ENCODE data around the gene CNTNAP5.

The CNTNAP5 gene

DNA sequence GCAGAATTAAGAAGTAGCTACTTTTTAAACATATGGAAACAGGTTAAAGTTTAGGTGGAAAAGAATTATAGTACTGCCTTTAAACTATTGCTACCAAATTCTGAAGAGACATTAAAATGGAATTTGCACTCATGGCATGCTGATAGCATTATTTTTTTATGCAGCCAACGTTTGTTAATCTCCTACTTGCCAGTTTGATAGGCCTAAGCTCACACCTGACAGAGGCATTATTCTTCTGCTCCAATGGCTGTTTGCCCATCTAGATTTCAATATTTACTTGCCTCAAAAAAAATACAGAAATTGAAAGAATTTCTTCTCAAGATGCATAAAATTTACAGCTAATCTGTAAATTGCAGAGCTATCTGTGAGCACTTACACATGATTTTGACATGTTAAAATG, 849.6 kb downstream of the CNTNAP5 start:
- Histone ChIP-seq H3K4me1 (ENCODE audit: control insufficient read depth in 1 of 2, insufficient read depth in 2 of 2, low read length in 2 of 2) (no peaks in the 10 kb centered on the region), H3K9me3 (ENCODE audit: control insufficient read depth in 1 of 2, low read length in 2 of 2) (no peaks in the 10 kb centered on the region), H3K36me3 (ENCODE audit: control insufficient read depth in 1 of 2, insufficient read depth in 2 of 2, low read length in 2 of 2) (no peaks in the 10 kb centered on the region), H3K4me3 (ENCODE audit: low read depth in 1 of 2, low read length in 2 of 2) (no peak overlapping the region), H3K9ac (ENCODE audit: low read depth in 1 of 2, low read length in 2 of 2) (no peak overlapping the region), H3K27ac (ENCODE audit: low read depth, low read length) (no peak overlapping the region), H3K27me3 (ENCODE audit: control insufficient read depth in 1 of 2, insufficient read depth in 2 of 2, low read length in 2 of 2) (no peaks in the 10 kb centered on the region)

DNA sequence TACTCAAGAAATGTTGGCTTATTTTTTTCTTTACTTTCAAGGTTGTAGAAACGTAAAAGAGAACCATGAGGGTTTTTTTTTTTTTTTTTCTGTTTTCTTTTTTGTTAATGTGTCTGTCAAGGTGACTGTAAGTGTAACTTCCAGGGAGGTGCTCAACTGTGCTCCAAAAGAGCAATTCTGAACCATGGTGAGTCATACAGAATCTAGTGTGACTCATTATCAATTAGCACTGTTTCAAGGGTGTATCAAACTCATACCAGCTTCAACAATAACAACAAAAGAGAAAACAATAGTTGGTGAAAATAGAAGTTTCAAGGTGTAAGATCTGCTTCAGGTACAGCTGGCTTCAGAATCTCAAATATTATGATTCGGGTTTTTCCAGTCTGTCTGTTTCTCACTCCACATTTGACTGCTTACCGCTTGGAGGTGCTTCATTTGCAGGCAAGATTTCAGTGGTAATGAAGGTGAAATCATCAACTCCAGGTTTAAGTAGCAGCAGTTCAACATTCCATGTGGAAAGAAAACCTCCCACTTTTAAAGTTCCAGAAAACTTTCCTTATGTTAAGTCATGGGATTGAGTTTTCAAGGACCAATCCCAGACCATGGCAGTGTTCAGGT, 850.6 kb downstream of the CNTNAP5 start:
- Histone ChIP-seq H3K9ac (ENCODE audit: low read depth in 1 of 2, low read length in 2 of 2) (no peak overlapping the region), H3K9me3 (ENCODE audit: control insufficient read depth in 1 of 2, low read length in 2 of 2) (no peaks in the 10 kb centered on the region), H3K27ac (ENCODE audit: low read depth, low read length) (no peak overlapping the region), H3K4me3 (ENCODE audit: low read depth in 1 of 2, low read length in 2 of 2) (no peak overlapping the region), H3K4me1 (ENCODE audit: control insufficient read depth in 1 of 2, insufficient read depth in 2 of 2, low read length in 2 of 2) (no peaks in the 10 kb centered on the region), H3K27me3 (ENCODE audit: control insufficient read depth in 1 of 2, insufficient read depth in 2 of 2, low read length in 2 of 2) (no peaks in the 10 kb centered on the region), H3K36me3 (ENCODE audit: control insufficient read depth in 1 of 2, insufficient read depth in 2 of 2, low read length in 2 of 2) (no peaks in the 10 kb centered on the region)

DNA sequence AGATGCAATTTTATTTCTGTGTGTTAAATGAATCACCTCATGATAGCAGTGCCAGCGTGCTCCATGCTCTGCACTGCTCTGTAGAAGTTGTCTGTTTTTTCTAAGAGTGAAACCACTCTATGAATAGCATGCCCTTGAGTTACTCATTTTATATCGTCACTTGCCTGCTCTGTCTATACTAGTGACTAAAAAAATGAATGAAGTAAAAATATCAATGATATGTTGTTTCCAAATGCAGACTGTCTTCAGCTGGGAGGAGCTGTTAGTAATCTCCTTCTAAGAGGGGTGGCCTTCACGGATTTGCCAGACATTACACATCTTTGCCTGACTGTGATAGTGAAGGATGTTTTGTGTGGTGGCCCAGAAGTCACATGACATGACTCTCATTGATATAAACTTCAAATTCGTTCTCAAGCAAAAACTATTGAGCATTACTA, 852.1 kb downstream of the CNTNAP5 start:
- no peak overlapping the region for H3K9ac ChIP-seq (ENCODE audit: low read depth in 1 of 2, low read length in 2 of 2)
- H3K36me3 ChIP-seq (ENCODE audit: control insufficient read depth in 1 of 2, insufficient read depth in 2 of 2, low read length in 2 of 2) = no peaks in the 10 kb centered on the region
- H3K4me1 ChIP-seq (ENCODE audit: control insufficient read depth in 1 of 2, insufficient read depth in 2 of 2, low read length in 2 of 2) = no peaks in the 10 kb centered on the region
- no peaks in the 10 kb centered on the region for H3K9me3 ChIP-seq (ENCODE audit: control insufficient read depth in 1 of 2, low read length in 2 of 2)
- H3K27me3 ChIP-seq (ENCODE audit: control insufficient read depth in 1 of 2, insufficient read depth in 2 of 2, low read length in 2 of 2) = no peaks in the 10 kb centered on the region
- no peak overlapping the region for H3K27ac ChIP-seq (ENCODE audit: low read depth, low read length)
- H3K4me3 ChIP-seq (ENCODE audit: low read depth in 1 of 2, low read length in 2 of 2) = no peak overlapping the region

DNA sequence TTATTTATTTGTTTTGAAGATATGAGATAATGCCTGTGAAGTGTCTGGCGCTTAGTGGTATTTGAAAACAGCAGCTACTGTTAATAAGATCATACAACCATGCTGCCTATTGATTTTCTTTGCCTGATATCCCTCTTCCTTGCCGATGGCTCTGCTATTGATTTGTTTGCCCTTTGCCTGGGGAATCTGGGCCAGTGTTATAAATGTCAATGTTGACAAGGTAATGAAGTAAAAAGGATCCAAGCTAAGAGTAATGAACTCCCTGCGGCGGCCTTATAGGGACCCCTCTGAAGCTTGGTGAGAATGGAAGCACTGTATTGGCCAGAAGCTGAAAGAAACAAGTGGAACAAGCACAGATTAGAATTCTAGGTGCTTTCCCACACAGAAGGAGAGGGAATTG, 854.6 kb downstream of the CNTNAP5 start:
- no peaks in the 10 kb centered on the region for H3K4me1 ChIP-seq (ENCODE audit: control insufficient read depth in 1 of 2, insufficient read depth in 2 of 2, low read length in 2 of 2)
- no peak overlapping the region for H3K27ac ChIP-seq (ENCODE audit: low read depth, low read length)
- no peak overlapping the region for H3K9ac ChIP-seq (ENCODE audit: low read depth in 1 of 2, low read length in 2 of 2)
- H3K27me3 ChIP-seq (ENCODE audit: control insufficient read depth in 1 of 2, insufficient read depth in 2 of 2, low read length in 2 of 2) = no peaks in the 10 kb centered on the region
- H3K9me3 ChIP-seq (ENCODE audit: control insufficient read depth in 1 of 2, low read length in 2 of 2) = peaks cover 6 to 9% of the 10 kb centered on the region in 2 donors
- no peak overlapping the region for H3K4me3 ChIP-seq (ENCODE audit: low read depth in 1 of 2, low read length in 2 of 2)
- no peaks in the 10 kb centered on the region for H3K36me3 ChIP-seq (ENCODE audit: control insufficient read depth in 1 of 2, insufficient read depth in 2 of 2, low read length in 2 of 2)

DNA sequence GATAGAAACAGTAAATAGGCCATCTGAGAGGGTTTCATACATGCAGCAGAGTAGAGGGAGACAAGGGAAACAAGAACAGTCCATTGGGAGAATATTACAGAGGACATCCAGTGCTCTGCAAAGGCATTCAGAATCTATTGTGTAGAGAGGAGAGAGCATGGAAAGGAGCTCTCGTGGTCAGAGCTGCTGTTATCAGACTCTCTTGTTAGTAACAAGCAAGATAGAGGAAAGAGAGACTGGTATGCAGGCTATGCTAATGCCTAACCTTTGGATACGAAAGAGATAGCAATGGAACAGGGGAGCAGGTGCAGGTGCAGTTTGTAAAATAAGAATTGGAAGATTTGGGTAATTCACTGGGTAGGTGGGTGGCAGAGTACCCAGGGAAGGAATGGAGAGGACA, 855.9 kb downstream of the CNTNAP5 start:
- no peaks in the 10 kb centered on the region for H3K4me1 ChIP-seq (ENCODE audit: control insufficient read depth in 1 of 2, insufficient read depth in 2 of 2, low read length in 2 of 2)
- no peak overlapping the region for H3K27ac ChIP-seq (ENCODE audit: low read depth, low read length)
- no peak overlapping the region for H3K4me3 ChIP-seq (ENCODE audit: low read depth in 1 of 2, low read length in 2 of 2)
- no peak overlapping the region for H3K9ac ChIP-seq (ENCODE audit: low read depth in 1 of 2, low read length in 2 of 2)
- peaks cover 6 to 9% of the 10 kb centered on the region in 2 donors for H3K9me3 ChIP-seq (ENCODE audit: control insufficient read depth in 1 of 2, low read length in 2 of 2)
- H3K36me3 ChIP-seq (ENCODE audit: control insufficient read depth in 1 of 2, insufficient read depth in 2 of 2, low read length in 2 of 2) = no peaks in the 10 kb centered on the region
- H3K27me3 ChIP-seq (ENCODE audit: control insufficient read depth in 1 of 2, insufficient read depth in 2 of 2, low read length in 2 of 2) = no peaks in the 10 kb centered on the region

DNA sequence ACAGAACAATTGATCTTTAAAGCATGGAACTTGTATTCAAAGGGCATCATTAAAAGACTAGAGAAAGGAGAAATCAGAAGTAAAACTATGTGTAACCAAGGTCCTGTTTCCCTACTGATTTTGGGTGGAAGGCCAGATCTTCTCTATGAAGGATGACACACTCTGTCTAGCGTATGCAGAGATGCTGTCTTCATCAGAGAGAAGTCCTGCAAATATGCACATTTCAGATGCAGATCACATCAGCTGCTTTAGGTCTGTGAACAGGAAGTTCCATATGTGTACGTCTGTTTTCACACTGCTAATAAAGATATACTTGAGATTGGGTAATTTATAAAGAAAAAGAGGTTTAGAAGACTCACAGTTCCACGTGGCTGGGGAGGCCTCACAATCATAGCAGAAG, 857.3 kb downstream of the CNTNAP5 start:
- H3K36me3 ChIP-seq (ENCODE audit: control insufficient read depth in 1 of 2, insufficient read depth in 2 of 2, low read length in 2 of 2) = no peaks in the 10 kb centered on the region
- H3K4me3 ChIP-seq (ENCODE audit: low read depth in 1 of 2, low read length in 2 of 2) = no peak overlapping the region
- no peaks in the 10 kb centered on the region for H3K4me1 ChIP-seq (ENCODE audit: control insufficient read depth in 1 of 2, insufficient read depth in 2 of 2, low read length in 2 of 2)
- H3K27ac ChIP-seq (ENCODE audit: low read depth, low read length) = no peak overlapping the region
- peaks cover 6 to 9% of the 10 kb centered on the region in 2 donors for H3K9me3 ChIP-seq (ENCODE audit: control insufficient read depth in 1 of 2, low read length in 2 of 2)
- no peak overlapping the region for H3K9ac ChIP-seq (ENCODE audit: low read depth in 1 of 2, low read length in 2 of 2)
- H3K27me3 ChIP-seq (ENCODE audit: control insufficient read depth in 1 of 2, insufficient read depth in 2 of 2, low read length in 2 of 2) = no peaks in the 10 kb centered on the region

DNA sequence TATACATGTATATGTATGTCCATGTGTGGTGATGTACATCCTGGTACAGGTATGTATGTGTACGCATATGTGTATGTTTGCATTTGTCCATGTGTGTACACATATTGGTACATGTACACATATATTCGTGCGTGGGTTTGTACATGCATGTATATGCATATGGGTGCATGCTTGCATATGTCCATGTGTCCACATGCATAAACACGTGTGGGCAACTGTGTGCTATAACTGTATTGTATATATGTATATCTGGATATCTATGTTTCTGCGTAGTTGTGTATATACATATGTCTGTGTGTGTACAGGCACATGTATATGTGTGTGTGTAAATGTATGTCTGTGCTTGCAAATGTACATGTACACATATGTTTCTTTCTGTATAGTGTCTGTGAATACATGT, 858.5 kb downstream of the CNTNAP5 start:
- no peak overlapping the region for H3K4me3 ChIP-seq (ENCODE audit: low read depth in 1 of 2, low read length in 2 of 2)
- no peaks in the 10 kb centered on the region for H3K36me3 ChIP-seq (ENCODE audit: control insufficient read depth in 1 of 2, insufficient read depth in 2 of 2, low read length in 2 of 2)
- H3K27me3 ChIP-seq (ENCODE audit: control insufficient read depth in 1 of 2, insufficient read depth in 2 of 2, low read length in 2 of 2) = no peaks in the 10 kb centered on the region
- H3K27ac ChIP-seq (ENCODE audit: low read depth, low read length) = no peak overlapping the region
- peaks cover 6 to 9% of the 10 kb centered on the region in 2 donors for H3K9me3 ChIP-seq (ENCODE audit: control insufficient read depth in 1 of 2, low read length in 2 of 2)
- no peak overlapping the region for H3K9ac ChIP-seq (ENCODE audit: low read depth in 1 of 2, low read length in 2 of 2)
- no peaks in the 10 kb centered on the region for H3K4me1 ChIP-seq (ENCODE audit: control insufficient read depth in 1 of 2, insufficient read depth in 2 of 2, low read length in 2 of 2)

DNA sequence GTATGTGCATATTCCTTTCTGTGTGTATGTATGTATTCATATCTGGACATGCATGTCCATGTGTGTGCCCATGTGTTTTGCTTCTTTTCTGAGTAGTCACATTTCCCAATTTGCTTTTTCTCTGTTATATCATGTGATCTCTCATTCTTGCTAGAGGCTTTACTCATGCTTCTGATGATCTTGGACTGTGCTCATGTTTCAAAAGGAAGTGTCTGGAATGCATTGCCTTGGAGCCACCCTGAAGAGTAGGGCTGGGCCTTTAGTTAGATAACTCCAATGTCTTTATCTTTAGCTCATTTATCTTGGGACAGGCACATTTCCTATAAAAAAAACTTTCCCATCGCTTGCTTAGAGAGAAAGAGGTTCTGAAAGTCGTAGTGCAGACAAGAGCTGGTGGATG, 859.2 kb downstream of the CNTNAP5 start:
- Histone ChIP-seq H3K27me3 (ENCODE audit: control insufficient read depth in 1 of 2, insufficient read depth in 2 of 2, low read length in 2 of 2) (no peaks in the 10 kb centered on the region), H3K9me3 (ENCODE audit: control insufficient read depth in 1 of 2, low read length in 2 of 2) (peaks cover 6 to 9% of the 10 kb centered on the region in 2 donors), H3K27ac (ENCODE audit: low read depth, low read length) (no peak overlapping the region), H3K4me3 (ENCODE audit: low read depth in 1 of 2, low read length in 2 of 2) (no peak overlapping the region), H3K36me3 (ENCODE audit: control insufficient read depth in 1 of 2, insufficient read depth in 2 of 2, low read length in 2 of 2) (no peaks in the 10 kb centered on the region), H3K4me1 (ENCODE audit: control insufficient read depth in 1 of 2, insufficient read depth in 2 of 2, low read length in 2 of 2) (no peaks in the 10 kb centered on the region), H3K9ac (ENCODE audit: low read depth in 1 of 2, low read length in 2 of 2) (no peak overlapping the region)

DNA sequence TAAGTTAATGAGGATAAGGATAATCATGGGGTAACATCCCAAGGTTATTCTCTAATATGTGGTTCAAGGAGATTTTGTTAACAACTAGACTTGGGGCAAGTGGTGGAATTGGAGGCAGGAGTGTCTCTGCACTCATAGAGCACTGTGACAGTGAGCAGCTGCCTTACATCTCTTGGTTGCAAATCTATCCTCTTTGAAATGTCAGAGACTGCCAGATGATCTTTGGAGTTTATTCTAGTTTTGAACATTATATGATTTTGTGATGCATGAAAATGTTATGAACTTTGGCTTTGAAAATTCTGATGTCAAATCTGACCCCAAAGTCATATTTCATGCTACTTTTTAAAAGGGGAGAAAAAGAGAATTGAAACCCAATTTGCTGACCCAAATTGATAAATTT, 861.1 kb downstream of the CNTNAP5 start:
- Histone ChIP-seq H3K27me3 (ENCODE audit: control insufficient read depth in 1 of 2, insufficient read depth in 2 of 2, low read length in 2 of 2) (no peaks in the 10 kb centered on the region), H3K4me1 (ENCODE audit: control insufficient read depth in 1 of 2, insufficient read depth in 2 of 2, low read length in 2 of 2) (no peaks in the 10 kb centered on the region), H3K36me3 (ENCODE audit: control insufficient read depth in 1 of 2, insufficient read depth in 2 of 2, low read length in 2 of 2) (no peaks in the 10 kb centered on the region), H3K27ac (ENCODE audit: low read depth, low read length) (no peak overlapping the region), H3K9ac (ENCODE audit: low read depth in 1 of 2, low read length in 2 of 2) (no peak overlapping the region), H3K9me3 (ENCODE audit: control insufficient read depth in 1 of 2, low read length in 2 of 2) (peaks cover 6 to 9% of the 10 kb centered on the region in 2 donors), H3K4me3 (ENCODE audit: low read depth in 1 of 2, low read length in 2 of 2) (no peak overlapping the region)

DNA sequence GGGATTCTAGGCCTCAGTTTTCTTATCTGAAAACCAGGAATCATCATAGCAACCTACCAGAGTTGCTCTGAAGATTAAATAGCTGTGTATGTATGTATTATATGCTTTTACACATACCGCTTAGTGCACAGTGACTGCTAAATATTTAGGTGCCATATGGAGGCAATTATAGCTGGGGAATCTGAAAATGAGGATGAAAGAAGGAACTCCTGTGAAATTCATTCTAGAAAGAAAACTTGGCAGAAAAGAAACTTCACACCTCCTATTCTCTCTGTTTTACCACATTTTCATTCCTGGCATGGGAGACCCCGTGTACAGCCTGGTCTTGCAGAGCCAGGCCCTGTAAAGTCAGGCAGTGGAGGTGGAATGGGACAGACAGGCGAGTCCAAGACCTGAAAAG, 862.4 kb downstream of the CNTNAP5 start:
- no peaks in the 10 kb centered on the region for H3K27me3 ChIP-seq (ENCODE audit: control insufficient read depth in 1 of 2, insufficient read depth in 2 of 2, low read length in 2 of 2)
- peaks cover 6 to 9% of the 10 kb centered on the region in 2 donors for H3K9me3 ChIP-seq (ENCODE audit: control insufficient read depth in 1 of 2, low read length in 2 of 2)
- H3K27ac ChIP-seq (ENCODE audit: low read depth, low read length) = no peak overlapping the region
- H3K9ac ChIP-seq (ENCODE audit: low read depth in 1 of 2, low read length in 2 of 2) = no peak overlapping the region
- H3K4me1 ChIP-seq (ENCODE audit: control insufficient read depth in 1 of 2, insufficient read depth in 2 of 2, low read length in 2 of 2) = no peaks in the 10 kb centered on the region
- H3K4me3 ChIP-seq (ENCODE audit: low read depth in 1 of 2, low read length in 2 of 2) = no peak overlapping the region
- H3K36me3 ChIP-seq (ENCODE audit: control insufficient read depth in 1 of 2, insufficient read depth in 2 of 2, low read length in 2 of 2) = no peaks in the 10 kb centered on the region

DNA sequence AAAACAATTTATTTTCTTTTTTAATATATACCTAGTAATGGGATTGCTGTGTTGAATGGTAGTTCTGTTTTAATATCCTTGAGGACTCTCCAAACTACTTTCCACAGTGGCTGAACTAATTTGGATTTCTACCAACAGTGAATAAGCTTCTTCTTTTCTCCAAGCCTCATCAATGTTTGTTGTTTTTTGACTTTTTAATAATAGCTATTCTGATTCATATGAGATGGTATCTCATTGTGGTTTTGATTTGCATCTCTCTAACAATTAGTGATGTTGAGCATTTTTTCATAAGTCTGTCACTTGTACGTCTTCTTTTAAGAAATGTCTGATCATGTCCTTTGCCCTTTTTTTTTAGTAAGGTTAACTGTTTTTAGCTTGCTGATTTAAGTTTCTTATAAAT, 863.3 kb downstream of the CNTNAP5 start:
- H3K4me1 ChIP-seq (ENCODE audit: control insufficient read depth in 1 of 2, insufficient read depth in 2 of 2, low read length in 2 of 2) = no peaks in the 10 kb centered on the region
- H3K4me3 ChIP-seq (ENCODE audit: low read depth in 1 of 2, low read length in 2 of 2) = no peak overlapping the region
- no peak overlapping the region for H3K9ac ChIP-seq (ENCODE audit: low read depth in 1 of 2, low read length in 2 of 2)
- peaks cover 6 to 9% of the 10 kb centered on the region in 2 donors for H3K9me3 ChIP-seq (ENCODE audit: control insufficient read depth in 1 of 2, low read length in 2 of 2)
- H3K27me3 ChIP-seq (ENCODE audit: control insufficient read depth in 1 of 2, insufficient read depth in 2 of 2, low read length in 2 of 2) = no peaks in the 10 kb centered on the region
- no peak overlapping the region for H3K27ac ChIP-seq (ENCODE audit: low read depth, low read length)
- no peaks in the 10 kb centered on the region for H3K36me3 ChIP-seq (ENCODE audit: control insufficient read depth in 1 of 2, insufficient read depth in 2 of 2, low read length in 2 of 2)

Data from duodenal mucosa (tissue), 2 donors.